HAP-1 (cell line): ENCODE measurements around the gene SNW1.

Experiments used
- DNase-seq, 2 experiments: peaks; one replicate each; pipeline ENCODE4 v3.0.0-alpha.2; 2016 to 2020; ENCODE audit warnings: low spot score in 2 of 2
- H3K27me3 ChIP-seq: fragments of 250-450 bp; sonication (Bioruptor Pico); 2 replicates; pipeline ENCODE4 v1.5.1; 2020; ENCODE audit warnings: low read depth, mild to moderate bottlenecking, moderate library complexity
- H3K36me3 ChIP-seq: fragments of 250-450 bp; sonication (Bioruptor Pico); replicated peaks from 2 replicates; pipeline ENCODE4 v1.5.1; 2020; ENCODE audit warnings: mild to moderate bottlenecking
- H3K4me1 ChIP-seq: fragments of 250-450 bp; sonication (Bioruptor Pico); 2 replicates; pipeline ENCODE4 v1.5.1; 2020; ENCODE audit warnings: mild to moderate bottlenecking
- H3K4me3 ChIP-seq: fragments of 250-450 bp; sonication (Bioruptor Pico); 2 replicates; pipeline ENCODE4 v1.5.1; 2020; ENCODE audit warnings: mild to moderate bottlenecking, moderate library complexity
- H3K9me3 ChIP-seq: fragments of 250-450 bp; sonication (Bioruptor Pico); 2 replicates; pipeline ENCODE4 v1.5.1; 2020; ENCODE audit warnings: mild to moderate bottlenecking, moderate library complexity
- in situ Hi-C: fragments of 300-500 bp; cut with MboI; formaldehyde crosslinking; loops from 3 replicates; pipeline ENCODE4 v1.14.3; 2020; ENCODE audit warnings: low sequenced_read_pairs, inconsistent platforms, mixed read lengths

The SNW1 gene

DNA sequence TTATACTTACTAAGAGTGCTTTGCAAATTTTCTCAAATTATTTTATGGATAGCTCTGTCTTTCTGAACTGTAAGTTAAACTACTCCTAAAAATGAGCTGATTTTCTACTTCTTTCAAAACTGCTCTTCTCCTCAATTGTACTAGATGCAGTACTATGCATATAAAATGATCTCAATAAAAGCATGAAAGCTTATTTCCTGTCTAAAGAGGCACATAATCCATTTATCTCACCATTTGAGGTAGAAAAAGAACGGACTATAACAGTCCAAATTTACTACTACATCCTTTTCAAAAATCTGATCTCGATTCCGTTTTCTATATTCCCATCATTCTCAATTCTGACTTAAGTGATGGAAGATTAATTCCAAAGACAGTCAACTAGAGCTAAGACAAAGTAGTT is 38.7 kb downstream of the SNW1 start:
- Histone ChIP-seq H3K27me3 (no peaks in the 10 kb centered on the region), H3K9me3 (no peaks in the 10 kb centered on the region), H3K4me3 (no peak overlapping the region), H3K4me1 (no peaks in the 10 kb centered on the region), H3K36me3 (peaks cover 89% of the 10 kb centered on the region)
- DNase-seq: no peak
- in situ Hi-C loops: no loop called here

DNA sequence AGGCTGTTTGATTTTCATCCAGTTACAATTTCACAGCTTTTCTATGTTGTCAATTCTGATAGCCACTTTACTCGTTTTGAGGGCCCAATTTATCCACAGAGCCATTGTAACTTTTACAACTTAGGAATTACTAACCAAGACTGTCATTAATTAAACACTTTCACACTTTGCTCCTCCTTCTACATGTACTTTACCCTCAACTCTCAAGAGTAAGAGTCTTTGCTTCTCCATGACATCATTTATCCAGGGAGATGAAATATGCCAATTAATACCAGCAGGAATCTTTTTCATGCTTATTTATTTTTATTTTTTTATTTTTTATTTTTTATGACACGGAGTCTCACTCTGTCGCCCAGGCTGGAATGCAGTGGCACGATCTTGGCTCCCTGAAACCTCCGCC is 39.5 kb downstream of the SNW1 start:
- no peaks in the 10 kb centered on the region for H3K27me3 ChIP-seq
- H3K9me3 ChIP-seq: no peaks in the 10 kb centered on the region
- no peaks in the 10 kb centered on the region for H3K4me1 ChIP-seq
- DNase-seq: no peak
- peaks cover 91% of the 10 kb centered on the region for H3K36me3 ChIP-seq
- in situ Hi-C loops: no loop called here
- no peak overlapping the region for H3K4me3 ChIP-seq

DNA sequence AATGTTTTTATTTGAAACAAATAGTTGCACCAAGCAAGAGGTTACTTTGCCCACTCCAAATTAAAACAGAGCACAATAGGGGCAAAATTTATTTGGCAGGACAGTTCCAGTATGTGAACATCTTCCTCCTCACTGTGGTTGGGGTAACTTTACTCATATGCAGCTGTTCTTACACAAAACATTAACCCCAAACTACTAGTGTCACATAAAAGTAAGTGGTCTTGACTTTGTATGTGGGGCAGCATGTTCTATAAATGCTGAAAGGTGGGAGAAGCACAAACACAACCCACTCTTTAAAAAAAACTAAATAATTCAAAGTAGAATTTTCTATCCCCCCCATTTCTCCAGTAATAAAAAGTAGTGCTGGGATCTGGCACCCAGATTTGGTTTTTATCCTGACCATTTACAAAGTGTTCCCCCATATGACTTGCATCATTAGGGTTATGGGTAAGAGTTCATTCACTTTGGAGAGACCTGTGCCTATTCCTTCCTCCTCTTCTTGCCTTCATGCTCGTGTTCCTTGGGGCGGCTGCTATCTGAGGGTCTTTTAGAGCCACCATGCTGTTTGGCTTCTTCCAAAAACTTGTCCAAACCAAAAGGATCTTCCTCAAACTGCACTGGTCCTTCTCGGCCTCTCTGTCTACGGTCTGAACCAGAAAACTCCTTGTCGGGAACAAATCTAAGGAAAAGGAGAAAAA is 43.2 kb downstream of the SNW1 start:
- in situ Hi-C loops: no loop called here
- H3K9me3 ChIP-seq: no peaks in the 10 kb centered on the region
- H3K4me3 ChIP-seq: no peak overlapping the region
- DNase-seq: no peak
- peaks cover 93% of the 10 kb centered on the region for H3K36me3 ChIP-seq
- H3K27me3 ChIP-seq: no peaks in the 10 kb centered on the region
- no peaks in the 10 kb centered on the region; the same call in none of the 2 replicates for H3K4me1 ChIP-seq

DNA sequence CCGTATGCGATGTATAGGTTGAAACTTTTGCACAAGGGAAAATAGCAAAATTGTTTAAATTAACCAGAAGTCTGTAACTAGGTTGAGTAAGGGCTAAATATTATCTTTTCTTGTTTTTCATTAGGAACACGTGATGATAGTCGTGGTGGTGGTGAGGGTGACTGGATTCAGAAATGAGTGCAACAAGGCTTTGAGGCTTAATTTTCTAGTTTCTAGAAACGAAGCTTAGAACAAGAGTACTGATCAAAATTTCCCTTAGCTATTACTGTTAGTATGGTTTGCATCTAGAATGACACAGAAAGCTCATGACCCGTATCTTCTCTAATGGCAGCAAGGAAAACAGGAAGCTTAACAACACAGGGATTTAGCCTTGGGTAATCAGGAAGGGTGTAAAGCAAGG is 46.0 kb downstream of the SNW1 start:
- Histone ChIP-seq H3K4me1 (no peaks in the 10 kb centered on the region; the same call in none of the 2 replicates), H3K36me3 (peaks cover 90% of the 10 kb centered on the region), H3K9me3 (no peaks in the 10 kb centered on the region), H3K4me3 (no peak overlapping the region), H3K27me3 (no peaks in the 10 kb centered on the region)
- in situ Hi-C loops: no loop called here
- no peak for DNase-seq

DNA sequence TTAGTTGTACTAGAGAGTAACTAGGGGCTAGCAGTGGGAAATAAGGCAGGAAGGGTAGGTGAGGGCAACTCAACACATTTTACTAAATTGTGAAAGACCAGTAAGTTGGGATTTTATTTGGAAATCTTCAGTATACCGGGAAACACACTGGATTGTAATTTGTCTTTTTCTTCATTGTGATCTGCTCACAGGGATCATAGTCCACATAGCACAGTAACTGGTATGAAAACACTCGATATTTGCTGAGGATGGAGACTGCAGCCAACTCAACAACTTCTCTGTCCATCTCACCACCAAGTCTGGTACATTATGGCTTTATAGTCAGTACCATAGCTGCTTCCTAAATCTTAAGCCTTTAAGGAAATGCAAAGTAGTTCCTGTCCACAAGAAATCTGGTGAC is 50.6 kb downstream of the SNW1 start:
- DNase-seq: no peak
- Histone ChIP-seq H3K4me1 (peaks cover 12% of the 10 kb centered on the region), H3K36me3 (peaks cover 52% of the 10 kb centered on the region), H3K4me3 (no peak overlapping the region), H3K9me3 (no peaks in the 10 kb centered on the region), H3K27me3 (no peaks in the 10 kb centered on the region)
- in situ Hi-C loops: no loop called here

DNA sequence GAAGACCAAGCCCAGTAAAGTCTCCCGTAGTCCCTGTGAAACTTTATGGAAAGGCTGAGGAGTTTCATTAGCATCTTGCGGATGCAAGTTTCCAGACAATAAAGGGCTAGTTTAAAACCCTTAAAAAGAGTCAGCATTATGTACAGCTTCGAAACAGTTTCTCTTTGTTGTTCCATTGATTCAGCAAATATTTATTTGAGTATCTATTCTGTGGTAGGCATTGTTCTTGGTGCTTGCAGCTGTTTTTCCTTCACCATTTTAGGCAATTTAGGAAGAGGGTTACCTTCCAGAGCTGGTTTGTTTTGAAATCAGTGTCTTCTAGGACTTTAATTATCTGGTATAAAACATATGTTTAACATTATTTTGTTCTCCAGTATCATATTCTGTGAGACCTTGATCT is 51.5 kb downstream of the SNW1 start:
- H3K36me3 ChIP-seq: peaks cover 49% of the 10 kb centered on the region
- H3K4me3 ChIP-seq: peak overlapping the region; percentile 98
- peaks cover 12% of the 10 kb centered on the region for H3K4me1 ChIP-seq
- H3K9me3 ChIP-seq: no peaks in the 10 kb centered on the region
- H3K27me3 ChIP-seq: no peaks in the 10 kb centered on the region
- no peak for DNase-seq
- in situ Hi-C loops: no loop called here

DNA sequence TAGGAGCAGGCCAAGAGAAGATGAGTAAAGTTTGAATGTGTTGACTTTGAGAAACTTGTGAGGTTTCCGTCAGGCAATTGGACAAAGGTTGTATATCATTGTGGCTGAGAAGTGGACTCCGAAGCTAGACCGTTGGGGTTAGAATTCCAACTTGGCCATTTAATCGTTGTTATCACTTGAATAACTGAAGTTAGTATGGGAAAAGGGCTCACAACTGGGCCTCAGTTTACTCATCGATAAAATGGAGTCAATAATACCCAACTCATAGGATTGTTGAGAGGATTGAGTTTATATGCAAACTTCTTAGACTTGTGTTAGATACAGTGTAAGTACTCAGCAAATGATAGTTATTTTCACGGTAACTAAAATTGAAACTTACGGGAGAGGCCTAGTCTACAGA is 52.2 kb downstream of the SNW1 start:
- in situ Hi-C loops: no loop called here
- Histone ChIP-seq H3K4me3 (peak overlapping the region; percentile 98), H3K27me3 (no peaks in the 10 kb centered on the region), H3K4me1 (peaks cover 12% of the 10 kb centered on the region), H3K9me3 (no peaks in the 10 kb centered on the region), H3K36me3 (peaks cover 49% of the 10 kb centered on the region)
- no peak for DNase-seq

DNA sequence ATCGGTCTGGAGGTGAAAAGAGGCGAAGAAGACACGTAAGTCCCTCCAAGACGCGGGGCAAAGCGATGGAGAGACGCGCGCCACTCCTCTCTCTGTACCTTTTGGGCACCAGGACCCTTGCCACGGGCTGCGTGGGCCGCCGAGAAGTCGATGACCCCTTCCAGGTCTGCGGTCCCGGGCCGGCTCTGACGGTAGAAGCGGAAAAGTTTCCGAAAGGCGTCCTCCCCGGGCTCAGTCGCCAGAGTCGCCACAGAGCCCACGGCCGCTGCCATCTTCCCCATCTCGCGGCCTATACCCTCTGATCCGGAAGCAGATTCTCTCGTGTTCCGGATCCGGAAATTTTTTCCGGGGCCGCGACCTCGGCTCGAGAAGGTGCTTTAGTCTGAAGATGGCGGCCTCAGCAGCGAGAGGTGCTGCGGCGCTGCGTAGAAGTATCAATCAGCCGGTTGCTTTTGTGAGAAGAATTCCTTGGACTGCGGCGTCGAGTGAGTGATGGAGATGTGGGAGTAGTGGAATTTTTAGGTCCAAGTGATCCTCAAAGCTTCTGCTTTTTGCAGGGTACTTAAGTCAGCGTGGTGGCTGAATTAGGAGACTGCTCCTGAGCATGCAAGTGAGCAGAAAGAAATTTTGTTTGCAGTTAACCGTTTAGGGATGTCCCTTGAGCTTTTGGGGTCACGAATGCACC is 53.1 kb downstream of the SNW1 start, which contains the start of the genes ALKBH1 and SLIRP:
Gene ALKBH1, minus strand, starts transcription at position 300 of the 685 bp plus-strand sequence. Its CDS starts 19 bp downstream, at position 281.
Gene SLIRP, plus strand, starts transcription at position 380 of the 685 bp plus-strand sequence. Its CDS starts 9 bp downstream, at position 389.
- in situ Hi-C loops: no loop called here
- Histone ChIP-seq H3K36me3 (peaks cover 45% of the 10 kb centered on the region), H3K27me3 (no peaks in the 10 kb centered on the region), H3K4me1 (peaks cover 12% of the 10 kb centered on the region), H3K4me3 (peak within 1 kb of the TSS; percentile 98), H3K9me3 (no peaks in the 10 kb centered on the region)
- DNase-seq: peak; percentile 89

DNA sequence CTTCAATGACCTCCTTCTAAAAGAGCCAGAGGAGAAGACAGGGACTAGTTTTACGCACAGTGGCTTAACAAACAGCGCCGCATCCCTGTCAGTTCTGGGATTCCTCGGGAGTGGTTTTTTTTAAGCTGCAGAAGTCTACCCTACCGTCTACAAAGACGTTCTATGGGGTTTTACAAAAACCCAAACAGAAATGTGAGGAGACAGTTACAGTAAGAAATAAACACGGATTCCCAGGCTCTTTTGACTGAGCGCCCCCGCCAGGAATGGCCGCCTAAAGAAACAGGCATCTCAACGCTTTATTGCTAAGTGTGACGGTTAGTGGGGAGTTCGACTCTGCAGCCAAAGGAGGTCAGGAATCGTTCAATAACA is 53.6 kb downstream of the SNW1 start:
- peaks cover 12% of the 10 kb centered on the region for H3K4me1 ChIP-seq
- H3K4me3 ChIP-seq: peak overlapping the region; percentile 98
- no peaks in the 10 kb centered on the region for H3K27me3 ChIP-seq
- DNase-seq: peak; percentile 26
- in situ Hi-C loops: no loop called here
- H3K36me3 ChIP-seq: peaks cover 44% of the 10 kb centered on the region
- no peaks in the 10 kb centered on the region for H3K9me3 ChIP-seq

DNA sequence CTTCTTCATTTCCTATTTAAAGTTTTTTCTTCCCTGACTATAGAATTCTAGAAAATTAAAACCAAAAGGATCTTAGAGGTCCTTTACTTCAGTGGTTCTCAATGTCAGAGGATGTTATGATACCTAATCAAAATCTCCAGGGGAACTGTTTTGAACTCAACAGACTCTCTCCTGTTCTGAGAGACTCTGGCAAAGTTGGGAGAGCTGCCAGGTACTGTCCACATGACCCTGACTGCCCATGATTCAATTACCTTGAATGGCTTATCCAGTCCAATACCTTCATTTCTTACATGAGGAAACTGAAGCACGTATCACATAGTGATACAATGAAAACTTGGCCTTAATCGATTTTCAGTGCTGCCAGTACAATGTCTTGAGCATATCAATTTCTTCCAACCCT is 69.7 kb downstream of the SNW1 start:
- no peak for DNase-seq
- in situ Hi-C loops: no loop called here
- Histone ChIP-seq H3K4me1 (peaks cover 11% of the 10 kb centered on the region), H3K9me3 (no peaks in the 10 kb centered on the region), H3K27me3 (no peaks in the 10 kb centered on the region), H3K4me3 (no peak overlapping the region), H3K36me3 (peaks cover 13% of the 10 kb centered on the region)

DNA sequence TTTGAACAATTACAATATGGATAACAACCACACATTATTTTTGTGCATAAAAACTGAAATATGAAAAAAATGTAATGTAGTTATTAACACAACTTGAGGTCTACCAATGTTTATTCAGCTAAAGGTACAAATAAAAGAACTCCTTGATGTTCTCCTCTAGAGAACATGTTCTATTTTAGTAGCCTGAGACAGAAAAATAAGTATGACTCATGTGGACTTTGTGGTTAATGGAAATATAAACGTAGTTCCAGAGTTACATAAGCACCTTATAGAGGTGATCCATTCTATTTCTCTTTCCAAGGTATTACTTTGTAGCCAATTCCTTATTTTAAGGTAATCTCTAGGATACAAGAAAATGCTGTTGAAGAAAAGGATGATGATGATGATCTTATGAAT is 78.8 kb downstream of the SNW1 start:
- DNase-seq: no peak
- no peaks in the 10 kb centered on the region for H3K27me3 ChIP-seq
- in situ Hi-C loops: no loop called here
- peaks cover 6% of the 10 kb centered on the region; the same call in 1 of the 2 replicates for H3K36me3 ChIP-seq
- H3K4me1 ChIP-seq: no peaks in the 10 kb centered on the region
- H3K4me3 ChIP-seq: no peak overlapping the region
- no peaks in the 10 kb centered on the region for H3K9me3 ChIP-seq

DNA sequence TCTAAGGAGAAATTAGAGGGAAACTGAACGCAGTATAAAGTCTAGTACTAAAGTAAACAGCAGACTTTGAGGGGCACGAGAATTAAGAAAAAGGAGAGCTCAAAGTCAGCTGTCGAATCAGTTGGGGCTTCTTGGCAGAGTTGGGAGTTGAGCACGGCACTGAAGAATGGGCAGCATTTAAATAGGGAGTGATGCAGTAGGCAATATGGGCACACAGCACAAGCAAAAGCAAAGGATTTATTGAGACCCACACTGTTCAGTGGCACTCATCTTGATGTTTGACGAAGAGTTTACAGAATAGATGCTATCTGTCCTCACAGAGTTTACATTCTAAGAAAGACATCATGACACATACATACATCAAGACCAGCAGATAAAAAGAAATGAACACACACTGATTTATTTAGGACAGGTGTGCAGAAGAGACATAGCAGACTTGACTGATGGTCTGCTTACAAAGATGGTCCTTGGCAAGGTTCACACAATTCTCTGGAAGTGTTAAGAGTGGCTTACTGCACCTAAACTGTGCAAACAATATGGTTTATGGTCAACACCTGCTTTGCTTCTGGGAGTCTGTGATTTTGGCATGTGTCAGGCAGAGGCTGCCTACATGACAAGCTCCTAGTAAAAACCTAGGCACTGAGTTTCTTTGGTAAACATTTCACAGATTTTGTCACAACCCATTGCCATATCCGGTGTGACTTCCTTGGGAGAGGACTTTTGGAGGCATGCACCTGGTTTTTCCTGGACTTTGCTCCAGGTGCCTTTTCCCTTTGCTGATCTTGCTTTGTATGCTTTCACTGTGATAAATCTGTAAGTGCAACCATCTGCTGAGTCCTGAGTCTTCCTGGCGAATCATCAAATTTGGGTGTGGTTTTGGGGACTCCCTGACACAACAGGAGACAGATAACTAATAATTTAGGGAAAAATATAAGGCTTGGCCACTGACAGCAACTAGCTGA is 79.5 kb downstream of the SNW1 start:
- Histone ChIP-seq H3K4me3 (no peak overlapping the region), H3K27me3 (no peaks in the 10 kb centered on the region), H3K4me1 (no peaks in the 10 kb centered on the region), H3K36me3 (peaks cover 6% of the 10 kb centered on the region; the same call in 1 of the 2 replicates), H3K9me3 (no peaks in the 10 kb centered on the region)
- no peak for DNase-seq
- in situ Hi-C loops: no loop called here

DNA sequence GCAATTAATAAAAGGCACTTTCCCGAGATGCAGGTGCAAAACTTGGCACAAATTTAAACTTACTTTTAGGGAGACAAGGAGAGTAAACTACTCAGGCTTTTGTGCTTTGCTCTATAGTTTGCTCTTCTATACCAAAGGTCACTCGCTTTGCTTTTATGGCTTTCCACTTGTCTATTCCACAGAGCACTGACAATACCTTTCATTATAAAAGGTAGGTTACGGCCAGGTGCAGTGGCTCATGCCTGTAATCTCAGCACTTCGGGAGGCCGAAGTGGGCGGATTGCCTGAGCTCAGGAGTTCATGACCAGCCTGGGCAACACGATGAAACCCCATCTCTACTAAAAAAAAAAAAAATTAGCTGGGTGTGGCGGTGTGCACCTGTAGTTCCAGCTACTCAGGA is 86.0 kb downstream of the SNW1 start:
- peaks cover 13% of the 10 kb centered on the region for H3K4me1 ChIP-seq
- H3K9me3 ChIP-seq: no peaks in the 10 kb centered on the region
- H3K36me3 ChIP-seq: peaks cover 31% of the 10 kb centered on the region
- H3K27me3 ChIP-seq: no peaks in the 10 kb centered on the region
- H3K4me3 ChIP-seq: no peak overlapping the region
- in situ Hi-C loops: no loop called here
- DNase-seq: no peak
